ENCODE measurements around the gene ASB1. TPM values are rescaled to one million over a fixed set of nuclear protein-coding genes. Genes with fewer than 3 reads are reported as not detected.

The ASB1 gene
- total RNA-seq, 1 experiment from 2014 or later = 28.9 TPM

DNA sequence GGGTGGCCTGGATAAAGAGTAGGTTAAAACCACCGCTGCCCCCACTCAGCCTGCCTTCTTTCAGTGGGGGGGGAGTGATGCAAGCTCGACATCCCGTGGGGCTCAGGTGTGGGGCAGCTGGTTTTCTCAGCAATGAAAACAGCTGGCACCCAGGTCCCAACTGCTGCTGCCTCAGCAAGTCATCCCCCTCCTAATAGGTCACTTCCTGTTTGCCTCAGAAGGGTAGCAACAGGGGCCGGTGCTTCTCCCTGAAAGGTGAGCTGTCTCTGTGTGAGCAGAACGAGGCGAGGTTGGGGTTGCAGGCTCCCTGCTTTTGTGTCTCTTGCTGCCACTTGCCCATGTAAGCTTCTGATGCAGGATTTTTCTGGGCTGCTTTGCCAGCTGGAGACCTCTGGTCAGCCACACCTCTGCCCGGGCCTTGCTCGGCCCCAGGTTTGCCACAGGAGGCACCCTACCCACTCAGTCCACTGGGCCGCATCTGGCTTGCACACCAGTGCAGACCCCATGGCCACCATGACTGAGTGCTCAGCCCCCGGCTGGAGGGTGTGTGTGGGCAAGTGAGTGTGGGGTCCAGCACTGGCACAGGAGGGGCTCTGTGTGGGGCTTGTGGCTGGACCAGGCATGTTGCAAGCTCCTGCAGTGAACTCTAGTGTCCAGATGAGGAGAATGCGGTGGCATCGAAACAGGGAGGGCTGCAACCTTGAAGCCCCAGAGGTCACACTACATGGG, 11.5 kb upstream of the ASB1 start:
- H3K4me2 ChIP-seq (ENCODE audit: low read length) = no peak overlapping the region
- H3K4me1 ChIP-seq (ENCODE audit: insufficient read depth, low read length) = peaks cover 4% of the 10 kb centered on the region; the same call in 1 of the 2 replicates
- no peaks in the 10 kb centered on the region for H3F3A ChIP-seq (ENCODE audit: low read length, unreplicated experiment)
- POLR2A ChIA-PET (ENCODE audit: unreplicated experiment) = no interaction called here
- H3K4me3 ChIP-seq (ENCODE audit: low read length) = no peak overlapping the region
- DNase-seq = no peak
- no peaks in the 10 kb centered on the region for H3K9me2 ChIP-seq (replicated peaks; ENCODE audit: low read length)
- intact Hi-C loops (cut with micrococcal nuclease) = no loop called here
- no peak overlapping the region for H3K9ac ChIP-seq (ENCODE audit: low read length)
- CTCF ChIA-PET = no interaction called here
- no peaks in the 10 kb centered on the region for H3K79me2 ChIP-seq (ENCODE audit: low read length)
- TF ChIP-seq EZH2phosphoT487 (IDR thresholded peaks at IDR 0.05; ENCODE audit: borderline replicate concordance, low read length) (no peak), EZH2 (IDR thresholded peaks at IDR 0.05; ENCODE audit: low read length, unreplicated experiment) (no peak)
- TF ChIP-seq, protein P1, sequence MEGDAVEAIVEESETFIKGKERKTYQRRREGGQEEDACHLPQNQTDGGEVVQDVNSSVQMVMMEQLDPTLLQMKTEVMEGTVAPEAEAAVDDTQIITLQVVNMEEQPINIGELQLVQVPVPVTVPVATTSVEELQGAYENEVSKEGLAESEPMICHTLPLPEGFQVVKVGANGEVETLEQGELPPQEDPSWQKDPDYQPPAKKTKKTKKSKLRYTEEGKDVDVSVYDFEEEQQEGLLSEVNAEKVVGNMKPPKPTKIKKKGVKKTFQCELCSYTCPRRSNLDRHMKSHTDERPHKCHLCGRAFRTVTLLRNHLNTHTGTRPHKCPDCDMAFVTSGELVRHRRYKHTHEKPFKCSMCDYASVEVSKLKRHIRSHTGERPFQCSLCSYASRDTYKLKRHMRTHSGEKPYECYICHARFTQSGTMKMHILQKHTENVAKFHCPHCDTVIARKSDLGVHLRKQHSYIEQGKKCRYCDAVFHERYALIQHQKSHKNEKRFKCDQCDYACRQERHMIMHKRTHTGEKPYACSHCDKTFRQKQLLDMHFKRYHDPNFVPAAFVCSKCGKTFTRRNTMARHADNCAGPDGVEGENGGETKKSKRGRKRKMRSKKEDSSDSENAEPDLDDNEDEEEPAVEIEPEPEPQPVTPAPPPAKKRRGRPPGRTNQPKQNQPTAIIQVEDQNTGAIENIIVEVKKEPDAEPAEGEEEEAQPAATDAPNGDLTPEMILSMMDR (conservative IDR thresholded peaks at IDR 0.05; ENCODE audit: low read depth, low read length) = no peak
- no peaks in the 10 kb centered on the region; the same call in 1 of the 2 replicates for H3K36me3 ChIP-seq (ENCODE audit: low read depth, low read length)
- H3K27ac ChIP-seq (ENCODE audit: low read length) = no peak overlapping the region
- peaks cover 4% of the 10 kb centered on the region; the same call in 1 of the 2 replicates for H3K9me3 ChIP-seq (ENCODE audit: low read length)
- ATAC-seq = no peak
- H3K27me3 ChIP-seq (ENCODE audit: low read length) = no peaks in the 10 kb centered on the region
- no peak overlapping the region for H2AFZ ChIP-seq (ENCODE audit: low read length)
- BruUV-seq (replicated peaks) = no TSS peak
- no peaks in the 10 kb centered on the region for H4K20me1 ChIP-seq (ENCODE audit: low read length)

DNA sequence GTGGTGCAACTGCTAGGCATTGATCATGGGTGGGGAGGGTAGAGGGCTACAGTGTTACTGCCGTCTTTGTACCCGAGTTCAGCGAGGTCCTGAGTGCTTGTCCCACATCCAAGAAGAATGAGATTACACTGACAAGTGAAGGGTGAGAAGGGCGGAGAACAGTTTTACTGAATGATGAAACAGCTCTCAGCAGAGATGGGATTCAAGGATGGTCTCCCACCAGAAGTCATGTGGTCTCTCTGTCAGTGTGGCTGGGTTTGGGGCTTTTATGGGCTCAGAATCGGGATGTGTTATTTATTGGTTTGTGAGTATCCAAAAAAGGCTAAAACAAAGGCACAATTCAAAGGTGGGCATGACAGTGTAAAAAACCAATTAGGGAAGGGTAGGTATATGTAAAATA, 10.8 kb upstream of the ASB1 start:
- ATAC-seq = no peak
- Histone ChIP-seq H3K4me1 (ENCODE audit: insufficient read depth, low read length) (peaks cover 4% of the 10 kb centered on the region; the same call in 1 of the 2 replicates), H3K79me2 (ENCODE audit: low read length) (no peaks in the 10 kb centered on the region), H2AFZ (ENCODE audit: low read length) (no peak overlapping the region), H3K27ac (ENCODE audit: low read length) (no peak overlapping the region), H3K9me2 (replicated peaks; ENCODE audit: low read length) (no peaks in the 10 kb centered on the region), H3K9ac (ENCODE audit: low read length) (no peak overlapping the region), H3K36me3 (ENCODE audit: low read depth, low read length) (no peaks in the 10 kb centered on the region; the same call in 1 of the 2 replicates), H3K9me3 (ENCODE audit: low read length) (peaks cover 4% of the 10 kb centered on the region; the same call in 1 of the 2 replicates), H3K27me3 (ENCODE audit: low read length) (no peaks in the 10 kb centered on the region), H3K4me3 (ENCODE audit: low read length) (no peak overlapping the region), H3F3A (ENCODE audit: low read length, unreplicated experiment) (no peaks in the 10 kb centered on the region), H4K20me1 (ENCODE audit: low read length) (no peaks in the 10 kb centered on the region), H3K4me2 (ENCODE audit: low read length) (no peak overlapping the region)
- intact Hi-C loops (cut with micrococcal nuclease) = no loop called here
- ChIA-PET CTCF (no interaction called here), POLR2A (ENCODE audit: unreplicated experiment) (no interaction called here)
- no TSS peak for BruUV-seq (replicated peaks)
- TF ChIP-seq EZH2phosphoT487 (IDR thresholded peaks at IDR 0.05; ENCODE audit: borderline replicate concordance, low read length) = no peak
- TF ChIP-seq, protein P1 (conservative IDR thresholded peaks at IDR 0.05; ENCODE audit: low read depth, low read length) = no peak
- no peak for TF ChIP-seq EZH2 (IDR thresholded peaks at IDR 0.05; ENCODE audit: low read length, unreplicated experiment)
- no peak for DNase-seq
